ENCODE measurements around the gene PKD2L1.
A peak's percentile ranks its signal among the peaks of the same experiment; 100 is the strongest.
"Not testable (repeated sequence)": the region's sequence is repeated elsewhere in the genome, so short reads cannot be mapped to it uniquely, and the experiment has no call there.

Gene PKD2L1

GRCh38 chr10:100306861-100307260 is 23.2 kb downstream of the PKD2L1 start:
- no peaks in the 10 kb centered on the region for H3K36me3 ChIP-seq (ENCODE audit: low read length)
- H3K9ac ChIP-seq (ENCODE audit: low read length) = no peak overlapping the region
- H3K4me2 ChIP-seq (ENCODE audit: low read depth, low read length, poor library complexity, severe bottlenecking) = no peak overlapping the region
- H3F3A ChIP-seq (ENCODE audit: insufficient read depth) = no peaks in the 10 kb centered on the region
- no peaks in the 10 kb centered on the region for H3K79me2 ChIP-seq (ENCODE audit: insufficient read depth, low read length)
- TF ChIP-seq, protein P1, sequence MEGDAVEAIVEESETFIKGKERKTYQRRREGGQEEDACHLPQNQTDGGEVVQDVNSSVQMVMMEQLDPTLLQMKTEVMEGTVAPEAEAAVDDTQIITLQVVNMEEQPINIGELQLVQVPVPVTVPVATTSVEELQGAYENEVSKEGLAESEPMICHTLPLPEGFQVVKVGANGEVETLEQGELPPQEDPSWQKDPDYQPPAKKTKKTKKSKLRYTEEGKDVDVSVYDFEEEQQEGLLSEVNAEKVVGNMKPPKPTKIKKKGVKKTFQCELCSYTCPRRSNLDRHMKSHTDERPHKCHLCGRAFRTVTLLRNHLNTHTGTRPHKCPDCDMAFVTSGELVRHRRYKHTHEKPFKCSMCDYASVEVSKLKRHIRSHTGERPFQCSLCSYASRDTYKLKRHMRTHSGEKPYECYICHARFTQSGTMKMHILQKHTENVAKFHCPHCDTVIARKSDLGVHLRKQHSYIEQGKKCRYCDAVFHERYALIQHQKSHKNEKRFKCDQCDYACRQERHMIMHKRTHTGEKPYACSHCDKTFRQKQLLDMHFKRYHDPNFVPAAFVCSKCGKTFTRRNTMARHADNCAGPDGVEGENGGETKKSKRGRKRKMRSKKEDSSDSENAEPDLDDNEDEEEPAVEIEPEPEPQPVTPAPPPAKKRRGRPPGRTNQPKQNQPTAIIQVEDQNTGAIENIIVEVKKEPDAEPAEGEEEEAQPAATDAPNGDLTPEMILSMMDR (IDR thresholded peaks at IDR 0.05; ENCODE audit: insufficient read depth, low read length, poor library complexity, severe bottlenecking) = no peak
- no peak for TF ChIP-seq EZH2phosphoT487 (conservative IDR thresholded peaks at IDR 0.05; ENCODE audit: low read length)
- no peaks in the 10 kb centered on the region for H3K9me3 ChIP-seq (ENCODE audit: insufficient read depth, low read length)
- no peak overlapping the region for H3K4me3 ChIP-seq (ENCODE audit: insufficient read depth, low read length, poor library complexity, severe bottlenecking)
- no peak overlapping the region for H3K27ac ChIP-seq (ENCODE audit: low read depth, low read length)
- no peak overlapping the region for H2AFZ ChIP-seq (ENCODE audit: low read depth, low read length, severe bottlenecking)
- H3K9me2 ChIP-seq (replicated peaks; ENCODE audit: insufficient read depth, low read length) = no peaks in the 10 kb centered on the region
- no peaks in the 10 kb centered on the region for H4K20me1 ChIP-seq (ENCODE audit: low read depth, low read length)
- H3K27me3 ChIP-seq (ENCODE audit: low read length) = no peaks in the 10 kb centered on the region

DNA sequence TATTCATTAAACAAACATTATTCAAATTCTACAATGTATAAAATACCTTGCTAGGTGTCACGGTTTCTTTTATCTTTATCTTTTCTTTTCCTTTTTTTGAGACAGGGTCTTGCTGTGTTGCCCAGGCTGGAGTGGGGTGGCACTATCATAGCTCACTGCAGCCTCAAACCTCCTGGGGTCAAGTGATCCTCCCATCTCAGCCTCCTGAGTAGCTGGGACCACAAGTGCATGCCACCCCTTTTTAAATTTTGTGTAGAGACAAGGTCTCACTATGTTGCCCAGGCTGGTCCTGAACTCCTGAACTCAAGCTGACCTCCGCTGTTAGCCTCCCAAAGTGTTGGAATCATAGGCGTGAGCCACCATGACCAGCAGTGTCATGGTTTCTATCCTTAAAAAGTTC is 25.6 kb downstream of the PKD2L1 start:
- Histone ChIP-seq H3K4me3 (ENCODE audit: insufficient read depth, low read length, poor library complexity, severe bottlenecking) (no peak overlapping the region), H3K4me2 (ENCODE audit: low read depth, low read length, poor library complexity, severe bottlenecking) (no peak overlapping the region), H3K27me3 (ENCODE audit: low read length) (no peaks in the 10 kb centered on the region), H2AFZ (ENCODE audit: low read depth, low read length, severe bottlenecking) (no peak overlapping the region), H3K9ac (ENCODE audit: low read length) (no peak overlapping the region), H3K79me2 (ENCODE audit: insufficient read depth, low read length) (no peaks in the 10 kb centered on the region), H3F3A (ENCODE audit: insufficient read depth) (no peaks in the 10 kb centered on the region), H3K9me2 (replicated peaks; ENCODE audit: insufficient read depth, low read length) (no peaks in the 10 kb centered on the region), H4K20me1 (ENCODE audit: low read depth, low read length) (no peaks in the 10 kb centered on the region), H3K36me3 (ENCODE audit: low read length) (no peaks in the 10 kb centered on the region), H3K27ac (ENCODE audit: low read depth, low read length) (no peak overlapping the region), H3K9me3 (ENCODE audit: insufficient read depth, low read length) (no peaks in the 10 kb centered on the region)
- TF ChIP-seq, protein P1 (IDR thresholded peaks at IDR 0.05; ENCODE audit: insufficient read depth, low read length, poor library complexity, severe bottlenecking) = no peak
- no peak for TF ChIP-seq EZH2phosphoT487 (conservative IDR thresholded peaks at IDR 0.05; ENCODE audit: low read length)

DNA sequence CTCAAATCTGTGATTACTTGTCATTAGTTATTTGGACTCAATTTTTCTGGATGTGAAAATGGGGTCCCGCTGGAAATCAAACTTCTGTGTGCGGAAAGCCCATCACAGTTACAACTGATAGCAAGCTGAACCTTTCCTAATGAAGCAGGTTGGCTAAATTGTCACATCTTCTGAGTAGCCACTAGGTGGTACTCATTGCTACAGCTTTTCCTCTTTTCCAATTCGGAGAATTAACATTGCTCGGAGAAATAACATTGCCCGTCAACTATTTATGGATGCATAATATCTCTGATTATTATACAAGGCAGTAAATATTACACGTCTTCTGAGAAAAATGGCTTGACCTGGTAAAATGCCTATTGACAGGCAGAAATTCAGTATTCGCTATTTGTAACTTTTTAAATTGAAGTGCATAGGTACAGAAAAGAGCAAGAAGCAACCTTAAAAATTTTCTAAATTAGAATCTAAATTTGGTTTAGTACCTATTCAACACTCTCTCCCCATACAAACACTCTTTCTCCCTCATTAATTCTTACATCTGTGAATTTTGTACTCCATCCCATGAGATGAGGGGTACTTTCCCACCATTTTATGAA is 26.2 kb downstream of the PKD2L1 start:
- H3K4me2 ChIP-seq (ENCODE audit: low read depth, low read length, poor library complexity, severe bottlenecking) = no peak overlapping the region
- H3K27me3 ChIP-seq (ENCODE audit: low read length) = no peaks in the 10 kb centered on the region
- H3K9ac ChIP-seq (ENCODE audit: low read length) = no peak overlapping the region
- H3K9me3 ChIP-seq (ENCODE audit: insufficient read depth, low read length) = no peaks in the 10 kb centered on the region
- no peaks in the 10 kb centered on the region for H3K79me2 ChIP-seq (ENCODE audit: insufficient read depth, low read length)
- H3K9me2 ChIP-seq (replicated peaks; ENCODE audit: insufficient read depth, low read length) = no peaks in the 10 kb centered on the region
- no peaks in the 10 kb centered on the region for H4K20me1 ChIP-seq (ENCODE audit: low read depth, low read length)
- TF ChIP-seq EZH2phosphoT487 (conservative IDR thresholded peaks at IDR 0.05; ENCODE audit: low read length) = no peak
- TF ChIP-seq, protein P1 (IDR thresholded peaks at IDR 0.05; ENCODE audit: insufficient read depth, low read length, poor library complexity, severe bottlenecking) = peak; percentile 44
- no peaks in the 10 kb centered on the region for H3F3A ChIP-seq (ENCODE audit: insufficient read depth)
- H3K27ac ChIP-seq (ENCODE audit: low read depth, low read length) = no peak overlapping the region
- no peak overlapping the region for H2AFZ ChIP-seq (ENCODE audit: low read depth, low read length, severe bottlenecking)
- no peaks in the 10 kb centered on the region for H3K36me3 ChIP-seq (ENCODE audit: low read length)
- no peak overlapping the region for H3K4me3 ChIP-seq (ENCODE audit: insufficient read depth, low read length, poor library complexity, severe bottlenecking)

GRCh38 chr10:100301123-100301522 is 28.9 kb downstream of the PKD2L1 start:
- H3K9me3 ChIP-seq (ENCODE audit: insufficient read depth, low read length); H3K4me3 ChIP-seq (ENCODE audit: insufficient read depth, low read length, poor library complexity, severe bottlenecking); H3K79me2 ChIP-seq (ENCODE audit: insufficient read depth, low read length); H3K36me3 ChIP-seq (ENCODE audit: low read length); H3K4me2 ChIP-seq (ENCODE audit: low read depth, low read length, poor library complexity, severe bottlenecking); H3F3A ChIP-seq (ENCODE audit: insufficient read depth); H4K20me1 ChIP-seq (ENCODE audit: low read depth, low read length); H3K9ac ChIP-seq (ENCODE audit: low read length); H3K27ac ChIP-seq (ENCODE audit: low read depth, low read length); H2AFZ ChIP-seq (ENCODE audit: low read depth, low read length, severe bottlenecking); H3K27me3 ChIP-seq (ENCODE audit: low read length); H3K9me2 ChIP-seq (replicated peaks; ENCODE audit: insufficient read depth, low read length): not testable (repeated sequence)
